GM19328 (cell line): ENCODE results near the gene ANLN.
A peak's percentile ranks its signal among the peaks of the same experiment; 100 is the strongest.
"Not testable (repeated sequence)": the region's sequence is repeated elsewhere in the genome, so short reads cannot be mapped to it uniquely, and the experiment has no call there.

Experiments
- ATAC-seq: cut with Tn5 transposase; IDR thresholded peaks from one replicate; pipeline ENCODE4 v1.9.1; 2021; ENCODE audit warnings: mild to moderate bottlenecking, moderate library complexity; ENCODE audit not compliant: unreplicated experiment

ANLN gene

DNA sequence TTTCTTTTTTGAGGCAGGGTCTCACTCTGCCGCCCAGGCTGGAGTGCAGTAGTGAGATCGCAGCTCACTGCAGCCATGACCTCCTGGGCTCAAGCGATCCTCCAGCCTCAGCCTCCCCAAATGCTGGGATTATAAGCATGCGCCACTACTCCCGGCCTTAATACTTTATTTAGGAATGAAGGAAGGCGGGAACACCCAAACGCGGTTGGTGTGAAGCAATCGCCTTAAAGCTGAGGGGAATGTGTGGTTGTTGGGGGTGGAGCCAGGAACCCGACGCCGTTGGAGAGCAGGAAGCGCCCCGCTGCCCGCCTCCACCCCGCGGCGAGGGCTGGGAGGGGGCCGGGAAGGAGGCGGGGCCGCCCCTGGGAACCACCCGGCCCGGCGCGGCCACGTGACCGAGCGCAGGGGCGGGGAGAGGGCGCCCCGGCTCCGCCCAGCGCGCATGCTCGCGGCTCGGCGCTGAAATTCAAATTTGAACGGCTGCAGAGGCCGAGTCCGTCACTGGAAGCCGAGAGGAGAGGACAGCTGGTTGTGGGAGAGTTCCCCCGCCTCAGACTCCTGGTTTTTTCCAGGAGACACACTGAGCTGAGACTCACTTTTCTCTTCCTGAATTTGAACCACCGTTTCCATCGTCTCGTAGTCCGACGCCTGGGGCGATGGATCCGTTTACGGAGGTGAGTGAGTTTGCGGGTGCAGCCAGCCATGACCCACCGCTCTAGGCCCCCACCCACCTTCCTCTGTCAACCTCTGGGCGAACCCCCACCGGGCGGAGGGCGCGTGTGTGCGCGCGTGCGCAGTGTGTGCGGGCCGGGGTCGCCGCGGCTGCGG, at the start of gene ANLN:
TSS of gene ANLN (plus strand) at position 492 of the 828 bp plus-strand sequence. CDS start at position 657, 165 bp downstream.
- ATAC-seq, result peak; percentile 82

DNA sequence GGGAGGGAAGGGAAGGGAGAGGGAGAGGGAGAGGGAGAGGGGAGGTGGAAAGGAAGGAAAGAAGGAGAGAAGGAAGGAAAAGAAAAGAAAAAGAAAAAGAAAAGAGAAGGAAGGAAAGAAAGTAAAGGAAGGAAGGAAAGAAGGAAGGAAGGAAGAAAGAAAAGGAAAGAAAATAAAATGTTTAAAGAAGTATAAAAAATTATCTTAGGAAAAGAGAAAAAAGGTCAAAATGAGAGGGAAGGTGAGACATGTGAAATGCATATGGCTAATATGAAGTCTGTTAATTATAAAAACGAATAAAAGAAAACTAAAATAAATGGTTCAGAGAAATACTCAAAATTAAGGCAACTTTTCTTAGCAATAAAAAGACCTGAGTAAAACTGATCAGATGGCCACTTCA, 46.1 kb upstream of the ANLN start:
- ATAC-seq, result no peak

GRCh38 chr7:36344622-36345021, 45.0 kb upstream of the ANLN start:
- no peak for ATAC-seq

DNA sequence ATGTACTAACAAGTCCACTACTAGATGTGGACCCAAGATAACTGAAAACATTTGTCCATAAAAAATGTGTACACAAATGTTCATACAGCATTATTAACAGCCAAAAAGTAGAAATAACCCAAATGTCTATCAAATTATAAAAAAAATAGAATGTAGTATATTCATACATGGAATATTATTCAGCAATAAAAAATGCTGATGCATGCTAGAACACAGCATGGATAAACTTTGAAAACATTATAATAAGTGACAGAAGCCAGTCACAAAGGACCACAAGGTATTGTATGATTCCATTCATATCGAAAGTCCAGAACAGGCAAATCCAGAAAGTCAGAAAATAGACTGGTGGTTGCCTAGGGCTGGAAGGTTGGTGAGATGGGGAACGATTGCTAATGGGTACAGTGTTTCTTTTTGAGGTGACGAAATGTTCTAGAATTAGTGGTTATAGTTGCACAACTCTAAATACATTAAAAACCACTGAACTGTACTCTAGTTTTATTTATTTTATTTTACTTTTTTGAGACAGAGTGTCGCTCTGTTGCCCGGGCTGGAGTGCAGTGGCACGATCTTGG, 43.3 kb upstream of the ANLN start:
- no peak for ATAC-seq

DNA sequence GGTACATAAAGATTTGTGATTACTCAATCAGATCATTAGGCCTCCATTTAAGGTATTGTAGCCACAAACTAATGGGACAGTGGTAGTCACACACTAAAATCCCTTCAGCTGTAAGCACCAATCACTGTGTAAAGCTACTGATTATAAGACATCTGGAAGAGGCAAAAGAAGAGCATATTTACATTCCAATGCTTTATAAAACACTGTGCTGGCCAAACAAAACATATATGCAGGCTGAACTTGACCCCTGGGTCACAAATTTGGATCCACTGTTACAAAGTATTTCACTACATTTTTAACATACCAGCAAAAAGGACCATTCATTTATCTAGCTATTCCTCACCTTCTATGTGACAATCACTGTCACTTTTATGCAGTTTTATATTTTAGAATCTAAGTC, 41.4 kb upstream of the ANLN start:
- no peak for ATAC-seq

- ATAC-seq, result no peak
Observed at GRCh38 chr7:36348771-36349170, 40.9 kb upstream of the ANLN start.

GRCh38 chr7:36349626-36350025, 40.0 kb upstream of the ANLN start:
- no peak for ATAC-seq

- ATAC-seq, result no peak
Observed at GRCh38 chr7:36355490-36355889, 34.2 kb upstream of the ANLN start.

DNA sequence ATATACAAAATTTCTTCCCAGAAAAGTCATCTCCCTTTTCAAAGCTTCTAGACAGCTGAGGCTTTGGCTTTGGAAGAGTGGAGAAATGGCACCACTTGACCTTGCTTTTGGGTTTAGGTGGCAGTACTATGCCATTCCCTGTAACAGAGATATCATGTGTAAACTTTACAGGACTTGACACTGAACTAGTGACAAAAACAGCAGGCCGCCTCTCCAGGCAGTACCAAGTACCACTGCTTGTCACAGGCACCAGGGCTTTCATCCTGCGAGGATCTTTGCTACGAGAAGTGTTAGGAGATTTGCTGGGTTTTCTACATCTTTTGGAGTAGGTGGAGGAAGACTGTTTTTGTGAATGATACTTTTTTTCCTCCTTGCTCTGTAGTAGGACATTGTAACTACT, 32.6 kb upstream of the ANLN start:
- no peak for ATAC-seq

DNA sequence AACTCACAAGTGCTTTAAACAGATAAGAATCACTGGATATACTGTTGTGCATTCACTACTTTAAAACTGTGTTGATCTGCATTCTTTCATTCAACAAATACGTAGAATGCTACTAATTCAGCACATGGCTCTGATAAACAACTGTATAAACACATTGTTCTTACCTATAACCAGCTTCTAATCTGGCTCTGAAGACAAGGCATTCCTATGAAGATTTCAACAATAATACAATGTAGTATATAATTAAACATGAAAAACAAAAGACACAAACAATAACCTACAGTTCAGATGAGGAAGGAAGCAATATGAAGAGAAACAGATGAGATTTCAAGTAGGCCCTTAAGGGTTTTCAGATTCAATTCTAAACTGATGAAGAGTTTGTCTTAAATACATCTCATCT, 31.1 kb upstream of the ANLN start:
- no peak for ATAC-seq

DNA sequence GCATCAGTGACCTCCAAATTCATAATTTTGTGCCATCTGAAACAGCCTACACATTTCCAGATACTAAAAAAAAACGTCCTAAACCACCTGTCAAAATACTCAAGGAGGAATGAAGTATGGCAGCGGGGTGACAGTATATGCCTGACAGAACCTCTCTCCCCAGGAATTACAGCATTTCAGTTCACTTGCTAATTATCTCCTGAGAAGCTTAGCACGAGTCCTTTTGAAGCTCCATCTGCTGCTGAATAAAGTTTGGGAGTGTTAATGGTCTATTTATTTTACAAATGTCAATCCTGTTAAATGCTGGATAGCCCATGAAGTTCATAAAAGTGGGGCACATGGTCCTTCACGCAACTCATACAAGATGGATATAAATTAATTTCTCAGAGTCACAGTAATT, 29.4 kb upstream of the ANLN start:
- no peak for ATAC-seq

DNA sequence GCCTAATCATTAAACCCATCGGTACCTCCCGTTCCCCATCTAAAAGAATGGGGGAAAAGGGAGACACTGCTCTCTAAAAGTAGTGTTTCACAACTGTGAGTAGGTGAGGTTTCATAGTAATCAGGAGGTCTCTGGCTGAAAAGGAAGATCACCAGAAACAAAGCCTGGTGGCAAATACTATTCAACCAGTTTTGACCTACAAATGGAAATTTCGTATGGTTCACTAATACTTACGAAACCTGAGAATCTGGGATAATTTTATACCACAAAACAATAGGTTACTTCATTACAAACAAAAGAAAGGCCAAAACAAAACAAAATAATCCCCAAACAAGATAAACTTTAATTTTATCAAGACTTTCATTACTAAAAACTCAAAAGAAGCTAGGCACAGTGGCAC, 28.4 kb upstream of the ANLN start:
- ATAC-seq, result no peak

DNA sequence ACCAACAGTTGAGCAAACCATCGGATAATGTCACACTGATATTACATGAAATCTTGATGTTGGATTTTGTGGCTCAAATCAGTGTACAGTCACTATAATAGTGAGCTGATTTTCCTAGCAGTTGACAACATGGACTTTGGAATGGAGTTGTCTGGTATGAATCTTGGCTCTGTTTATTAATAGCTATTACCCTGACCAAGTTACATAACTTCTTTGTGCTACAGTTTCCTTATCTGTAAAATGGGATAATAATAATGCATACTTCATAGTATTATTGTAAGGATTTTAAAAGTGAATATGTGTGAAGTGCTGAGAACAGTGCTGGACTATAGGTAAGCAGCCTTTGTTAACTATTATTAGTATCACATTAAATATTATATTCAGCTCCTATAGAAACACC, 26.1 kb upstream of the ANLN start:
- no peak for ATAC-seq

- no peak for ATAC-seq
Observed at GRCh38 chr7:36366005-36366717, 23.5 kb upstream of the ANLN start.

- peak; percentile 98 for ATAC-seq
Observed at GRCh38 chr7:36366718-36367560, 22.7 kb upstream of the ANLN start.

DNA sequence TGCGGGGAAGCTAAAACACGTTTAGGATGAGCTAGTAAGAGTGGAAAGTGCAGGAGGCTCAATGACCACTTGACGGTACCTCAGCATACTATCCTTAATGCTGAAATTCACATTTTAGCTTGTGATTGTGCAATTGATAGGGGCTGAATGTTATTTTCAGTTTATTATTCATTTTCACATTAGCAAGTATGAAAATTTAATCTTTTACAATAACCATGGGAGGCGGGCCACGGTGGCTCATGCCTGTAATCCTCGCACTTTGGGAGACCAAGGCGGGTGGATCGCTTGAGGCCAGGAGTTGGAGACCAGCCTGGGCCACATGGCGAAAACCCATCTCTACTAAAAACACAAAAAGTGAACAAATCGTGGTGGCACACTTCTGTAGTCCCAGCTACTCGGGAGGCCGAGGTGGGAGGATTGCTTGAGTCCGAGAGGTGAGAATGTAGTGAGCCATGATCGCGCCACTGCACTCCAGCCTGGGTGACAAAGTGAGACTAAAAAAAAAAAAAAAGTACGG, 22.0 kb upstream of the ANLN start:
- no peak for ATAC-seq

GRCh38 chr7:36368496-36368895, 21.2 kb upstream of the ANLN start:
- no peak for ATAC-seq

- ATAC-seq, result no peak
Observed at GRCh38 chr7:36369171-36369570, 20.5 kb upstream of the ANLN start.

DNA sequence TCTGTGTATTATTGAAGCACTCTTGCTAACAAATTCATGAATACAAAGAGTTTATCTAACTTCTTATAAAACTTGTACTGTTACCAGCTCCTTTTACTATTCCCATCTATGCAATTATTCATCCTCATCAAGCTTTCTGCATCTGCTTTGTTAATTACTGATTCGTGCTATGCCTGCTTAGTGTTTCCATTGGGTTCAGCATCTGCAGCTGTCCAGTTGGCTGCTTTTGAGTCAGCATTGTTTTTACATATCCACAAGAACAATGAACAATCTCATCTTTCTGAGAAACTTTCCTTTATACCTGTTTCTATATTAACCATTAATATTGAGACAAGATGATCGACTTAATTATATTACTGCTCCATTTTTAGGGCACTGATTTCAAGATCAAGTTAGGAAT, 19.6 kb upstream of the ANLN start:
- no peak for ATAC-seq

- ATAC-seq, result no peak
Observed at GRCh38 chr7:36372156-36372555, 17.5 kb upstream of the ANLN start.

GRCh38 chr7:36378555-36378954, 11.1 kb upstream of the ANLN start:
- ATAC-seq, result not testable (repeated sequence)
